OCI-M1 (cell line): Measurements from ENCODE around the gene UTY.
"Not testable (repeated sequence)": the region's sequence is repeated elsewhere in the genome, so short reads cannot be mapped to it uniquely, and the experiment has no call there.

Experiments used
- DNase-seq: peaks from one replicate; lab custom pipeline; 2025; lab: John Stamatoyannopoulos, UW

Gene UTY

GRCh38 chrY:13299411-13299810, 180.4 kb downstream of the UTY start:
- DNase-seq = no peak

- DNase-seq = no peak
Measured at GRCh38 chrY:13296176-13296890, 183.5 kb downstream of the UTY start.

DNA sequence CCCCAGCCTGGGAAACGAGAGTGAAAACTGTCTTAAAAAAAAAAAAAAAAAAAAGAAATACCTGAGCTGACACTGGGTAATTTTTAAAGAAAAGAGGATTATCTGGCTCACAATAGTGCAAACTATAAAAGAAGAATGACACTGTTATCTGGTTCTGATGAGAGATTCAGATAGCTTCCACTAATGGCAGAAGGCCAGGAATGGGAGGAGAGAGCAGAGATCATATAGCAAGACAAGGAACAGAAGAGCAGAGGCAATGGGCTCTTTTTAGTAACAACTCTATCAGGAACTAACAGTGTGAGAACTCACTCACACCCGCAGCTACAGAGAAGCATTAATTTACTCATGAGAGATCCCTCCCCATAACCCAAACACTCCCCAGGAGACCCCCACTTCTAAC, 184.8 kb downstream of the UTY start:
- no peak for DNase-seq

- no peak for DNase-seq
Measured at GRCh38 chrY:13291199-13291598, 188.6 kb downstream of the UTY start.

- not testable (repeated sequence) for DNase-seq
Measured at GRCh38 chrY:13282151-13283054, 197.4 kb downstream of the UTY start.

DNA sequence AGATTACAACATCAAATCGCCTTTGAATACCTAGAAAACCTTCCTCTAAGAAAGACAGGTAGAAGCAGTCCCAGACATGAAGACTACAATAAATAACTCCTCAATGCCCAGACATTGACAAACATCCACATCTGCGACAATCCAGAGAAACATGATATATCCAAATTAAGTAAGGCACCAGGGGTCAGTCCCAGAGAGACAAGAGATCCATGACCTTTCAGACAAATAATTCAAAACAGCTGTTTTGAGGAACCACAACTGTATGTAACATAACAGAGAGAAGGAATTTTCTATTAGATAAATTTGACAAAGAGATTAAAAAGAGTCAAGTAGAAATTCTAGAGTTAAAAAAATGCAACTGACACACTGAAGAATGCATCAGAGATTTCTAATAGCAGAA, 200.3 kb downstream of the UTY start:
- DNase-seq = no peak

DNA sequence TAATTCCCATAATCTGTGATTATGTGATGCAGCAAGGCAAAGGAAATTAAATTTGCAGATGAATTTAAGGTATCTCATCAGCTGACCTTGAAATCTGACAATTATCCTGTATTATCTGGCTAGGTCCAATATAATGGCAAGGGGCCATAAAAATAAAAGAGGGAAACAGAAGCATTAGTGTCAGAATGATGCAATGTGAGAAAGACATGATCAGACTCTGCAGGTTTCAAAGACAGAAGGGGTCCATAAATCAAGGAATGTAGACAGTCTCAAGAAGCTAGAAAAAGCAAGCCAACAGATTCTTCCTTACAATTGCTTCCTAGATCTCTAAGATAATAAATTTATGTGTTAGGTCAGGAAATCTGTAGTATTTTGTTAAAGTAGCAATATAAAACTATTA, 208.1 kb downstream of the UTY start:
- DNase-seq = no peak

DNA sequence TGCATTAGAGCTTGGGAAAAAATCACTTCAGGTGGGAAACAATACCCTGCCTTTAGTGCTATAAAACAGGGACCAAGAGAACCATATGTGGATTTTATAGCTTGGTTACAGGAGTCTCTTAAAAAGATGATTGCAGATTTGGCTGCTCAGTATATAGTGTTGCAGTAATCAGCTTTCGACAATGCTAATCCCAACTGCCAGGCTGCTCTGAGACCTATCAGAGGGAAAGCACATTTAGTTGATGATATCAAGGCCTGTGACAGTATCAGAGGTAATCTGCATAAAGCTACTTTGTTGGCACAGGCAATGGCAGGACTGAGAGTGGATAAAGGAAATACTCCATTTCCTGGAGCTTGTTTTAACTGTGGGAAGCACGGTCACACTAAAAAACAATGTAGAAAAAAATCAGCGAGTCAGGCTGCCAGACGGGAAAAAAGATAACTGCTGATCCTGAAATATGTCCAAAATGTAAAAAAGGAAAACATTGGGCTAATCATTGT, 225.8 kb downstream of the UTY start:
- DNase-seq = not testable (repeated sequence)

DNA sequence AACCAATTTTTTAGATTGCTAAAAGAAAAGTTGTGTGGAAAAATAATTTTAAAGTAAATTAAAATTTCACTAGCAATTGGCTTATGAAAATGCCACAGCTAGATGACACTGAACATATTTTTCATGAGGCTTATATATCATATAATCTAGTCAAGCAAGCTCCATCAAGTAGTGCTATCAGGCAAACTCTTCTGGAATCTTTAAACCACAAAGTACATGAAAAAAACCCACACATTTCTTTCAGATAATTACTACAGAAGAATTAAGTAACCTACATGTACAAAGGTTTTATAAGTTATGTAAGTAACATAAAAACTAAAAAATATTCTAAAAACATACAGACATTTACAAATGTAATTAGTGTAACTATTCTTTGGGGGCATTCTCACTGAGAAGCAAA, 229.4 kb downstream of the UTY start:
- DNase-seq = no peak

DNA sequence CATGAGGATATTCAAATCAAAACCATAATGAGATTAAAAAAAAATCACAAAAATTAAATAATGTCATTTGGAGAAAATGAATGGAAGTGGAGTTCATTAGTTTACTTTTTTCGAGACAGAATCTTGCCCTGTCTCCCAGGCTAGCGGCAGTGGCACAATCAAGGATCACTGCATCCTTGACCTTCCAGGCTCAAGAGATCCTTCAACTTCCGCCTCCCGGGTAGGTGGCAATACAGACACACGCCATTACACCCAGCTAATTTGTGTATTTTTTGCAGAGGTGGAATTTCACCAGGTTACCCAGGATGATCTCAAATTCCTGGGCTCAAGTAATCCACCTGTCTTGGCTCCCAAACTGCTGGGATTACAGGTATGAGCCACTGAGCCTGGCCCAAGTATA, 236.1 kb downstream of the UTY start:
- DNase-seq = no peak

DNA sequence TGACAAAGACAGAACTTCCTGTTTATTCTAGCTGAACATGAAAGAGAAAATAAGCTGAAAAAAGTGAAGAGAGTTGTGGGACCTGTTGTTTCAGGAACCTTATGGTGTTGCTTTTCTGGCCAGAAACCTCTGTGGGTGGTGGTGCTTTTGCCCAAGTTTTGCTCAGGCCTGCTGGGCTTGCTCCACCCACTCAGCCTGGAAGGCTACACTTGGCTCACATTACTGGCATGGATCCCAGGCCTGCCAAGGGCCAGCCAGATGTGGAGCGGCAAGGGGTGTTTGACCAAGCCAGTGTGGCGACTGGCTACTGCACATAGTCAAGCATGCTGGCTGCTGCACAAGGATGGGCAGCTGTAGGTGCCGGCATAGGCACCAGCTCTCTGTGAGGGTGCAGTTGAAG, 245.9 kb downstream of the UTY start:
- DNase-seq = no peak

GRCh38 chrY:13233118-13233517, 246.7 kb downstream of the UTY start:
- no peak for DNase-seq

- DNase-seq = no peak
Measured at GRCh38 chrY:13227354-13227953, 252.4 kb downstream of the UTY start.

- DNase-seq = no peak
Measured at GRCh38 chrY:13210961-13211646, 268.7 kb downstream of the UTY start.

GRCh38 chrY:13205214-13205613, 274.6 kb downstream of the UTY start:
- no peak for DNase-seq
